Activated CD8-positive, alpha-beta memory T cell treated with anti-CD3 and anti-CD28 coated beads, Interleukin-2, amount 50 U/mL, for 24 hours (primary cell): ENCODE measurements around the gene SLC7A5.
"Not testable (repeated sequence)": the region's sequence is repeated elsewhere in the genome, so short reads cannot be mapped to it uniquely, and the experiment has no call there.

ENCODE experiments used
- DNase-seq: peaks from one replicate; pipeline ENCODE4 v3.0.0-alpha.2; 2020; ENCODE audit errors: extremely low read depth

The SLC7A5 gene

DNA sequence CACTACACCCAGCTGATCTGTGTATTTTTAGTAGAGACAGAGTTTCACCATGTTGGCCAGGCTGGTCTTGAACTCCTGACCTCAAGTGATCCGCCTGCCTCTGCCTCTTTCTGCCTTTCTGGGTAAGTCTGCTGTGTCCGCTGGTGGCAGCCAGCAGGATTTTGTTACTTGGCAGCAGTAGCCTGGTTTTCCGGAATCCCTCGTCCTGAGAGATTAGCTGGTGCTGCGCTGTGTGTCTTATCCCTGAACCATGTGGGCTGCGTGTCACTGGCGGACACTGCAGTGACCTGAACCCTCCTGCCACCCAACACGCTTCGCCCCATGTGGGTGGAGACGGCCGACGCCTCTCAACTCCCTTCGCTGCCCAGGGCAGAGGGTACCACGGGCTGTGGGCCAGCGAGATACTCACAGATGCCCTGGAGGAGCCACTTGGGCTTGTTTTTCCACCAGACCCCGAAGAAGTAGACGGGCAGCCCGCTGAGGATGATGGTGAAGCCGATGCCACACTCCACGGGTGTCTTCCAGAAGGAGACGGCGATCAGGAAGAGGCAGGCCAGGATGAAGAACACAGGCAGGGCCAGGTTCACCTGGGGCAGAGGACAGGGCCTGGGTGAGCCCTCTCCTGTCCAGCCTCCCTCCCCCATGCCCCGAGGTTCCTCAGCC is 35.2 kb downstream of the SLC7A5 start:
- no peak for DNase-seq

- DNase-seq = no peak
Measured at GRCh38 chr16:87833548-87833947, 35.8 kb downstream of the SLC7A5 start.

GRCh38 chr16:87832741-87833502 is 36.4 kb downstream of the SLC7A5 start:
- DNase-seq = no peak

- no peak for DNase-seq
Measured at GRCh38 chr16:87832137-87832527, 37.2 kb downstream of the SLC7A5 start.

- DNase-seq = no peak
Measured at GRCh38 chr16:87831421-87832136, 37.7 kb downstream of the SLC7A5 start.

GRCh38 chr16:87830673-87831420 is 38.5 kb downstream of the SLC7A5 start:
- no peak for DNase-seq

GRCh38 chr16:87829988-87830672 is 39.2 kb downstream of the SLC7A5 start:
- DNase-seq = no peak

- no peak for DNase-seq
Measured at GRCh38 chr16:87829622-87829980, 39.7 kb downstream of the SLC7A5 start.

- no peak for DNase-seq
Measured at GRCh38 chr16:87828907-87829621, 40.2 kb downstream of the SLC7A5 start.

- no peak for DNase-seq
Measured at GRCh38 chr16:87828071-87828906, 41.0 kb downstream of the SLC7A5 start.

- DNase-seq = not testable (repeated sequence)
Measured at GRCh38 chr16:87827588-87827915, 41.8 kb downstream of the SLC7A5 start.

- no peak for DNase-seq
Measured at GRCh38 chr16:87826798-87827587, 42.3 kb downstream of the SLC7A5 start.

DNA sequence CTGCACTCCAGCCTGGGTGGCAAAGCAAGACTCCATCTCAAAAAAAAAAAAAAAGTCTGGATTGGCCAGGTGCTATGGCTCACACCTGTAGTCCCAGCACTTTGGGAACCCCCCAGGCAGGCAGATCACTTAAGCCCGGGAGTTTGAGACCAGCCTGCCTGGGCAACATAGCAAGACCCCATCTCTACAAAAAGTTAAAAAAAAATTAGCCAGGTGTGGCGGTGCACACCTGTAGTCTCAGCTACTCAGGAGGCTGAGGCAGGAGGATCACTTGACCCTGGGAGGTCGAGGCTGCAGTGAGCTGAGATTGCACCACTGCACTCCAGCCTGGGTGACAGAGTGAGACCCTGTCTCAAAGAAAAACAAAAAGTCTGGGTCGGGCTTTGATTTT is 42.9 kb downstream of the SLC7A5 start:
- not testable (repeated sequence) for DNase-seq

GRCh38 chr16:87825842-87826120 is 43.5 kb downstream of the SLC7A5 start:
- not testable (repeated sequence) for DNase-seq

GRCh38 chr16:87824991-87825841 is 44.1 kb downstream of the SLC7A5 start:
- no peak for DNase-seq

GRCh38 chr16:87824016-87824990 is 45.0 kb downstream of the SLC7A5 start:
- no peak for DNase-seq

DNA sequence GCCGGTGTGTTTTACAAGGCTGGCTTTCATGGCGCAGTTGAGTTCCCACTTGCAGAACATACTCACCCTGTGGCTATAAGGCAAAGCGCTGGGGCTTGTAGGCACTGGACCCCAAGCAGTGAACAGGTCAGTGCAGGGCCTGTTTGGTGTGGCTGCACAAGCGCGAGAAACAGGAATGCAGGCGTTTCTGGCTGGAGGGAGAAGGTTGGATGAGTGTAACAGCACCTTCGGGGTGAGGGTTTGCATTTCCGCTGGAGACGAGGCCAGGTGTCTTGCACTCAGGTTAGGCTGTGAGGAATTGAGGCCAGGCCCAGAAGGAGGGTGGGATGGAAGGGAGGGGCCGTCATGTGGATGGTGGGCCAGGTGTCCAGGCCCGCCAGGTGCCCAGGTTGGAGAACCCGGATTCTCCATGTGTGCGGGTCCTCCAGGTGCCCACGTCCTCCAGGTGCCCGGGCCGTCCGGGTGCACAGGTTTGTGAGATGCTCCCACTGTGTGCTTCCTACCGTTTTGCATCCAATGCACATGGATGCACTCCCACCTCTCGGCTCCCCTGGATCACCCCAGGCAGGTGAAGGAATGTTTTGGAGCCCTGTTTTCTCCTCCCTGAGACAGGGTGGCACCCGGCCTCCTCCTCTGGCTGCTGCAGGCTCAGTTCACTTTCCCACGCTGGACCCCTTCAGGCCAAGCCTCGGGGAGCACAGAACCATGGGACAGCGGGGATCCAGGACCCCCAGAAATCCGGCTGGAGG is 46.0 kb downstream of the SLC7A5 start:
- no peak for DNase-seq
